SK-N-MC (cell line): ENCODE data around the gene ANKRD66.

Experiments
- EZH2 ChIP-seq: fragments of 200-600 bp; sonication (generic); IDR thresholded peaks from one replicate; pipeline ENCODE4 v1.6.1; 2017; ENCODE audit warnings: antibody characterized with exemption
- FOXP2 ChIP-seq: optimal IDR thresholded peaks from 2 replicates; pipeline ENCODE3; 2011; ENCODE audit warnings: mild to moderate bottlenecking, moderate library complexity; ENCODE audit not compliant: insufficient read depth; ENCODE audit errors: extremely low read length, control extremely low read depth
- POLR2AphosphoS5 ChIP-seq: IDR thresholded peaks from 2 replicates; pipeline ENCODE4 v1.6.1; 2012; ENCODE audit warnings: mild to moderate bottlenecking, low read depth, low read length, borderline replicate concordance

GRCh38 chr6:46792635-46793034 is 45.9 kb downstream of the ANKRD66 start:
- TF ChIP-seq POLR2AphosphoS5 = no peak
- TF ChIP-seq EZH2 = no peak
- no peak for TF ChIP-seq FOXP2
